Measurements from ENCODE around the gene BAK1.

- TF ChIP-seq, protein P1, sequence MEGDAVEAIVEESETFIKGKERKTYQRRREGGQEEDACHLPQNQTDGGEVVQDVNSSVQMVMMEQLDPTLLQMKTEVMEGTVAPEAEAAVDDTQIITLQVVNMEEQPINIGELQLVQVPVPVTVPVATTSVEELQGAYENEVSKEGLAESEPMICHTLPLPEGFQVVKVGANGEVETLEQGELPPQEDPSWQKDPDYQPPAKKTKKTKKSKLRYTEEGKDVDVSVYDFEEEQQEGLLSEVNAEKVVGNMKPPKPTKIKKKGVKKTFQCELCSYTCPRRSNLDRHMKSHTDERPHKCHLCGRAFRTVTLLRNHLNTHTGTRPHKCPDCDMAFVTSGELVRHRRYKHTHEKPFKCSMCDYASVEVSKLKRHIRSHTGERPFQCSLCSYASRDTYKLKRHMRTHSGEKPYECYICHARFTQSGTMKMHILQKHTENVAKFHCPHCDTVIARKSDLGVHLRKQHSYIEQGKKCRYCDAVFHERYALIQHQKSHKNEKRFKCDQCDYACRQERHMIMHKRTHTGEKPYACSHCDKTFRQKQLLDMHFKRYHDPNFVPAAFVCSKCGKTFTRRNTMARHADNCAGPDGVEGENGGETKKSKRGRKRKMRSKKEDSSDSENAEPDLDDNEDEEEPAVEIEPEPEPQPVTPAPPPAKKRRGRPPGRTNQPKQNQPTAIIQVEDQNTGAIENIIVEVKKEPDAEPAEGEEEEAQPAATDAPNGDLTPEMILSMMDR (IDR thresholded peaks at IDR 0.05; ENCODE audit: insufficient read depth, low read depth, low read length) = no peak
- no peak for TF ChIP-seq EZH2 (IDR thresholded peaks at IDR 0.05; ENCODE audit: insufficient read depth, low read length)
Measured at GRCh38 chr6:33577718-33578117, 2.4 kb downstream of the BAK1 start.
